Left lung (tissue), 10 donors: ENCODE data around the gene TNS3. TPM values are rescaled to one million over a fixed set of nuclear protein-coding genes. Genes with fewer than 3 reads are reported as not detected.
A peak's percentile ranks its signal among the peaks of the same experiment; 100 is the strongest.

Experiments
- ATAC-seq: fragments of 200-7000 bp; cut with Tn5 transposase; one replicate; pipeline ENCODE4 v1.9.1; 2020; ENCODE audit warnings: moderate library complexity
- DNase-seq, 4 donors: peaks; one replicate each; pipeline ENCODE4 v3.0.0-alpha.2; 2013 to 2020
- H3K27ac ChIP-seq, 2 donors: fragments of 200-600 bp; sonication (generic) in 1 of 2; one replicate each; pipeline versions ENCODE4 v1.5.0 to v1.8.0; 2020 to 2021
- H3K27me3 ChIP-seq, 2 donors: fragments of 200-600 bp; sonication (generic) in 1 of 2; one replicate each; pipeline versions ENCODE4 v1.5.0 to v1.8.0; 2020 to 2021
- H3K36me3 ChIP-seq, 2 donors: fragments of 200-600 bp; sonication (generic) in 1 of 2; one replicate each; pipeline versions ENCODE4 v1.5.0 to v1.8.0; 2020 to 2021
- H3K4me1 ChIP-seq, 2 donors: fragments of 200-600 bp; one replicate each; pipeline ENCODE4 v1.8.0; 2021
- H3K4me3 ChIP-seq, 2 donors: fragments of 200-600 bp; sonication (generic) in 1 of 2; one replicate each; pipeline versions ENCODE4 v1.5.0 to v1.8.0; 2020 to 2021; ENCODE audit warnings: mild to moderate bottlenecking in 1 of 2
- H3K9me3 ChIP-seq, 2 donors: fragments of 200-600 bp; sonication (generic) in 1 of 2; one replicate each; pipeline versions ENCODE4 v1.5.0 to v1.8.0; 2020 to 2021
- intact Hi-C, 2 donors: fragments of 100-400 bp; cut with DNase I; formaldehyde crosslinking; loops; one replicate each; pipeline versions ENCODE4 v1.11.2 to v1.14.2; 2022
- polyA plus RNA-seq, 6 donors: library from polyadenylated mRNA; unstranded; fragments of 120-200 nt; gene quantifications; one replicate each; pipeline ENCODE4 v1.2.1, GENCODE V29; 2013; ENCODE audit not compliant: insufficient read length in 6 of 6
- total RNA-seq, 2 donors: library from RNA; stranded (reverse); fragmentation: NEBNext Ultra II Directional; extraction: Animal tissue kit (Norgen Biotek cat#: 25700); gene quantifications; one replicate each; pipeline ENCODE4 v1.2.1, GENCODE V29; 2021
- TF ChIP-seq, protein P1 (sequence below), 2 donors: fragments of 200-600 bp; sonication (generic) in 1 of 2; IDR thresholded peaks; one replicate each; pipeline versions ENCODE4 v1.5.0 to v1.8.0; 2021; ENCODE audit warnings: antibody characterized with exemption in 2 of 2
- donor health status: DM: no; HTN: yes; CAD: no.
- donor health status: DM: no; HTN: no; CAD: no.

Gene TNS3
- total and polyA plus RNA-seq, 8 donors, result 86.3 to 151 (median 97.8) TPM

DNA sequence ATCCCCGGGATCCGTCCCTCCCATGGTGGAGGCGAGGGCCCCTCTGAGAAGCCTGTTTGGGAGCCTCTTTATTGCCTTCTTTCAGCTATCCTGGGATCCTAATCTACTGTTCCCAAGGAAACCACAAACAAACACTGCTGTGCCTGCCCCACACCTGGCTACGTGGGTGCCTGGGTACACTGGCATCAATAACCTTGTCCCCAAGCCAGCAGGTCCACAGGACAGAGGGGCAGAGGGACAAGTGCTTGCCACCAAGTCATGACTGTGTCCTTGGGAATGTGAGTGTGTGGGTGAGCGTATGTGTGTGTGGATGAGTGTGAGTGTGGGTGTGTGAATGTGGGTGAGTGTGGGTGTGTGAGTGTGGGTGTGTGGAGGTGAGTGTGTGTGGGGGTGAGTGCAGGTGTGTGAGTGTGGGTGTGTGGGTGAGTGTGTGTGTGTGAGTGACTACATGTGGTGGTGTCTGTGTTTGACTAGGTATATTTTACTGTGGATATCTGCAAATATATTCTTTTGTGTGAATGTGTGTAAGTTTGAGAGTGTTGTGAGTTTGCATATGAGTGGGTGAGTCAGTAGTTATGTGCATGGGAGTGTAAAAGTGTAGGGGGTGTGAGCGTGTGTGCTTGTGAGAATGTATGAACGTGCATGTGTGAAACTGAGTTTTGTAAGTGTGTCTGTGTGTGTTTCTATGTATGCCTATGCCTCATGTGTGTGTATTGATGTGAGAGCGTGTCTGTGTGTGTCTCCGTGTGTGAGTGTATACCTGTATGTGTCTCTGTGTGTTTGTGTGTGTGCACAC lies 96.1 kb downstream of the TNS3 start:
- no peak overlapping the region for H3K4me3 ChIP-seq
- no peak overlapping the region for H3K27ac ChIP-seq
- peak in 1 of 4 donors; percentile 60 for DNase-seq
- no peaks in the 10 kb centered on the region for H3K9me3 ChIP-seq
- intact Hi-C loops, result no loop called here
- peaks cover 29 to 47% of the 10 kb centered on the region in 2 donors for H3K4me1 ChIP-seq
- no peaks in the 10 kb centered on the region for H3K27me3 ChIP-seq
- ATAC-seq, result peak; percentile 75
- TF ChIP-seq, protein P1, sequence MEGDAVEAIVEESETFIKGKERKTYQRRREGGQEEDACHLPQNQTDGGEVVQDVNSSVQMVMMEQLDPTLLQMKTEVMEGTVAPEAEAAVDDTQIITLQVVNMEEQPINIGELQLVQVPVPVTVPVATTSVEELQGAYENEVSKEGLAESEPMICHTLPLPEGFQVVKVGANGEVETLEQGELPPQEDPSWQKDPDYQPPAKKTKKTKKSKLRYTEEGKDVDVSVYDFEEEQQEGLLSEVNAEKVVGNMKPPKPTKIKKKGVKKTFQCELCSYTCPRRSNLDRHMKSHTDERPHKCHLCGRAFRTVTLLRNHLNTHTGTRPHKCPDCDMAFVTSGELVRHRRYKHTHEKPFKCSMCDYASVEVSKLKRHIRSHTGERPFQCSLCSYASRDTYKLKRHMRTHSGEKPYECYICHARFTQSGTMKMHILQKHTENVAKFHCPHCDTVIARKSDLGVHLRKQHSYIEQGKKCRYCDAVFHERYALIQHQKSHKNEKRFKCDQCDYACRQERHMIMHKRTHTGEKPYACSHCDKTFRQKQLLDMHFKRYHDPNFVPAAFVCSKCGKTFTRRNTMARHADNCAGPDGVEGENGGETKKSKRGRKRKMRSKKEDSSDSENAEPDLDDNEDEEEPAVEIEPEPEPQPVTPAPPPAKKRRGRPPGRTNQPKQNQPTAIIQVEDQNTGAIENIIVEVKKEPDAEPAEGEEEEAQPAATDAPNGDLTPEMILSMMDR (IDR thresholded peaks at IDR 0.05), result no peak
- H3K36me3 ChIP-seq, result no peaks in the 10 kb centered on the region

GRCh38 chr7:47484923-47485639 lies 96.8 kb downstream of the TNS3 start:
- peak; percentile 12 for ATAC-seq
- H3K27me3 ChIP-seq, result no peaks in the 10 kb centered on the region
- H3K36me3 ChIP-seq, result no peaks in the 10 kb centered on the region
- no peak overlapping the region for H3K4me3 ChIP-seq
- DNase-seq, result peak in 1 of 4 donors; percentile 31
- no peaks in the 10 kb centered on the region for H3K9me3 ChIP-seq
- TF ChIP-seq, protein P1 (IDR thresholded peaks at IDR 0.05), result no peak
- no peak overlapping the region for H3K27ac ChIP-seq
- intact Hi-C loops, result no loop called here
- peaks cover 29 to 54% of the 10 kb centered on the region in 2 donors for H3K4me1 ChIP-seq

DNA sequence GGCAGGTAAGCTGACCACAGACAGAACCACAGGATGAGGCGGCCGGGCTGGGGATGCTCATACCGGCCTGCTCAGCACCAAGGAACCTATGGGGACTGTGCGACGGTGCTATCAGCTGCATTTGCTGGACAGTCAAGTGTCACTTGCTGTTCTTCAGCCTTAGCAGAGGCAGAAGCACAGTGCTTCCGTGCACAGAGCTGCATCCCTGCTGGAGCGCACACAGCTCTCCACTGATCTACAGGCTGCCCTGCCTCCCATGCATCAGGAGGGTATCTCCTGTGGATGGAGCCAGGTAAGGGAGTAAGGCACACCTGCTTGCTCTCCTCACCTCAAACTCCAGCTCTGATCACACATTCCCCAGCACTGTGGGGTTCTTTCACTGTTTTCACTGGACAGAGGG lies 97.5 kb downstream of the TNS3 start:
- Histone ChIP-seq H3K4me3 (no peak overlapping the region), H3K9me3 (no peaks in the 10 kb centered on the region), H3K27me3 (no peaks in the 10 kb centered on the region), H3K4me1 (peaks cover 29 to 60% of the 10 kb centered on the region in 2 donors), H3K36me3 (no peaks in the 10 kb centered on the region), H3K27ac (no peak overlapping the region)
- DNase-seq (peak in 1 of 4 donors; percentile 25), ATAC-seq (no peak)
- intact Hi-C loops, result no loop called here
- TF ChIP-seq, protein P1 (IDR thresholded peaks at IDR 0.05), result no peak

- H3K9me3 ChIP-seq, result no peaks in the 10 kb centered on the region
- ATAC-seq, result no peak
- DNase-seq, result peak in 1 of 4 donors; percentile 29
- H3K4me1 ChIP-seq, result peaks cover 34 to 67% of the 10 kb centered on the region in 2 donors
- no peak overlapping the region for H3K4me3 ChIP-seq
- TF ChIP-seq, protein P1 (IDR thresholded peaks at IDR 0.05), result peak in 1 of 2 donors; percentile 16
- no peak overlapping the region for H3K27ac ChIP-seq
- H3K27me3 ChIP-seq, result no peaks in the 10 kb centered on the region
- intact Hi-C loops, result no loop called here
- H3K36me3 ChIP-seq, result no peaks in the 10 kb centered on the region
Measured at GRCh38 chr7:47483604-47484273, 98.2 kb downstream of the TNS3 start.
